GM19025 (cell line): ENCODE measurements around the gene PODNL1.

Experiments used
- ATAC-seq: cut with Tn5 transposase; IDR thresholded peaks from one replicate; pipeline ENCODE4 v1.9.1; 2021; ENCODE audit warnings: mild to moderate bottlenecking, low read depth, moderate library complexity; ENCODE audit not compliant: unreplicated experiment

PODNL1 gene

GRCh38 chr19:13959962-13960862, 22.0 kb upstream of the PODNL1 start:
- no peak for ATAC-seq

GRCh38 chr19:13959141-13959961, 21.1 kb upstream of the PODNL1 start:
- no peak for ATAC-seq

GRCh38 chr19:13958043-13958442, 19.8 kb upstream of the PODNL1 start:
- ATAC-seq: no peak

- no peak for ATAC-seq
Measured at GRCh38 chr19:13957051-13957450, 18.8 kb upstream of the PODNL1 start.

- no peak for ATAC-seq
Measured at GRCh38 chr19:13956365-13956744, 18.1 kb upstream of the PODNL1 start.

- ATAC-seq: no peak
Measured at GRCh38 chr19:13955662-13956364, 17.6 kb upstream of the PODNL1 start.

GRCh38 chr19:13954185-13954584, 16.0 kb upstream of the PODNL1 start:
- ATAC-seq: no peak

- no peak for ATAC-seq
Measured at GRCh38 chr19:13952931-13953531, 14.8 kb upstream of the PODNL1 start.

GRCh38 chr19:13952154-13952930, 14.1 kb upstream of the PODNL1 start, which contains the start of gene DCAF15:
Gene DCAF15 (plus strand): TSS chr19:13952509. CDS start chr19:13952513, 4 bp downstream.
- peak; percentile 95 for ATAC-seq

- no peak for ATAC-seq
Measured at GRCh38 chr19:13951799-13952153, 13.6 kb upstream of the PODNL1 start.

- ATAC-seq: no peak
Measured at GRCh38 chr19:13951043-13951442, 12.8 kb upstream of the PODNL1 start.

- ATAC-seq: no peak
Measured at GRCh38 chr19:13946414-13946813, 8.2 kb upstream of the PODNL1 start.

- ATAC-seq: no peak
Measured at GRCh38 chr19:13942023-13942684, 3.9 kb upstream of the PODNL1 start.

- no peak for ATAC-seq
Measured at GRCh38 chr19:13937479-13938300, 527 bp downstream of the PODNL1 start.

- ATAC-seq: no peak
Measured at GRCh38 chr19:13935765-13936510, 2.3 kb downstream of the PODNL1 start.

- no peak for ATAC-seq
Measured at GRCh38 chr19:13934785-13935109, 3.5 kb downstream of the PODNL1 start.

- ATAC-seq: no peak
Measured at GRCh38 chr19:13932911-13933393, 5.3 kb downstream of the PODNL1 start.
